HCT116 (cell line): ENCODE data around the gene ZNF862. TPM values are rescaled to one million over a fixed set of nuclear protein-coding genes. Genes with fewer than 3 reads are reported as not detected.
A peak's percentile ranks its signal among the peaks of the same experiment; 100 is the strongest.

ENCODE experiments used
- ATAC-seq: fragments of 200-7000 bp; cut with Tn5 transposase; 2 replicates; pipeline ENCODE4 v1.9.1; 2020; ENCODE audit warnings: mild to moderate bottlenecking, moderate library complexity
- Bru-seq: library from RNA; stranded (reverse); fragments of 400-500 nt; gene quantifications from one replicate; lab custom pipeline; 2021; lab: Mats Ljungman, UMichigan
- BruChase-seq, 2 experiments: library from RNA; stranded (reverse); fragments of 400-500 nt; gene quantifications; one replicate each; lab custom pipeline; 2021; lab: Mats Ljungman, UMichigan
- BruUV-seq: library from RNA; stranded (reverse); fragments of 400-500 nt; replicated peaks from 2 replicates; lab custom pipeline; 2021; lab: Mats Ljungman, UMichigan
- CTCF ChIA-PET: fragments of 300-600 bp; sonication (Branson Sonifier 250); formaldehyde crosslinking; loops from one replicate; lab custom pipeline; 2021; ENCODE audit warnings: antibody characterized with exemption; lab: Charles Lee
- POLR2A ChIA-PET: fragments of 300-600, 350-600 bp; sonication (Branson Sonifier 250); formaldehyde crosslinking; loops from one replicate; lab custom pipeline; 2021; ENCODE audit warnings: antibody characterized with exemption; lab: Charles Lee
- RAD21 ChIA-PET, 2 experiments: fragments of 300-600 bp; sonication (Branson Sonifier 250); formaldehyde crosslinking; loops; one replicate each; lab custom pipeline; 2023; ENCODE audit warnings: low total read pairs in 2 of 2; ENCODE audit not compliant: uncharacterized antibody in 2 of 2, unreplicated experiment in 2 of 2, low non-redundant PET in 1 of 2; lab: Charles Lee
- DNase-seq: peaks from one replicate; pipeline ENCODE4 v3.0.0-alpha.2; 2010; ENCODE audit warnings: low read depth, low spot score
- H2AFZ ChIP-seq: fragments of 200-600 bp; shearing (Covaris generic), sonication (generic); 2 replicates; pipeline ENCODE4 v1.6.1; 2017; ENCODE audit warnings: low read depth, mixed run types, mixed read lengths, antibody characterized with exemption, low read length; ENCODE audit not compliant: poor library complexity, severe bottlenecking
- H3K27ac ChIP-seq: 2 replicates; pipeline ENCODE4 v1.5.1; 2012; ENCODE audit warnings: low read depth, low read length
- H3K27me3 ChIP-seq: fragments of 200-600 bp; sonication (generic); 2 replicates; pipeline ENCODE4 v1.6.1; 2016; ENCODE audit warnings: mixed run types, low read length, mixed read lengths; ENCODE audit not compliant: insufficient read depth
- H3K36me3 ChIP-seq, 2 experiments: fragments of 200-500 bp in 1 of 2; fragments of 200-600 bp in 1 of 2; sonication (Bioruptor generic) in 1 of 2; sonication (generic) in 1 of 2; 2 replicates each; pipeline versions ENCODE4 v1.5.1 to v1.6.1; 2014 to 2016; ENCODE audit warnings: low read length in 2 of 2, inconsistent platforms in 1 of 2, mixed read lengths in 1 of 2, mixed run types in 1 of 2; ENCODE audit not compliant: insufficient read depth in 2 of 2, control insufficient read depth in 1 of 2
- H3K4me1 ChIP-seq, 2 experiments: fragments of 200-600 bp in 1 of 2; sonication (generic) in 1 of 2; 2 replicates each; pipeline versions ENCODE4 v1.5.1 to v1.6.1; 2012 to 2017; ENCODE audit warnings: low read length in 2 of 2, inconsistent platforms in 1 of 2, mild to moderate bottlenecking in 1 of 2, mixed read lengths in 1 of 2, mixed run types in 1 of 2, moderate library complexity in 1 of 2; ENCODE audit not compliant: insufficient read depth in 2 of 2, control insufficient read depth in 1 of 2
- H3K4me2 ChIP-seq: fragments of 200-600 bp; sonication (generic); 2 replicates; pipeline ENCODE4 v1.6.1; 2017; ENCODE audit warnings: mixed run types, low read length, mixed read lengths
- H3K4me3 ChIP-seq, 2 experiments: fragments of 200-600 bp in 1 of 2; sonication (generic) in 1 of 2; replicated peaks in 1 of 2; 2 replicates each; pipeline ENCODE4 v1.5.1; 2011 to 2016; ENCODE audit warnings: low read length in 2 of 2, control low read depth in 1 of 2, low read depth in 1 of 2, mild to moderate bottlenecking in 1 of 2, mixed read lengths in 1 of 2, mixed run types in 1 of 2
- H3K79me2 ChIP-seq: fragments of 200-600 bp; sonication (generic); 2 replicates; pipeline ENCODE4 v1.6.1; 2017; ENCODE audit warnings: mild to moderate bottlenecking, mixed run types, low read length, moderate library complexity, mixed read lengths; ENCODE audit not compliant: insufficient read depth
- H3K9ac ChIP-seq: fragments of 200-600 bp; sonication (generic); 2 replicates; pipeline ENCODE4 v1.6.1; 2016; ENCODE audit warnings: low read length, mixed read lengths
- H3K9me2 ChIP-seq: fragments of 200-600 bp; sonication (generic), shearing (Covaris generic); 2 replicates; pipeline ENCODE4 v1.6.1; 2017; ENCODE audit warnings: mixed run types, mild to moderate bottlenecking, moderate library complexity; ENCODE audit not compliant: insufficient read depth
- H3K9me3 ChIP-seq, 2 experiments: fragments of 200-500 bp in 1 of 2; fragments of 200-600 bp in 1 of 2; sonication (Bioruptor generic) in 1 of 2; sonication (generic) in 1 of 2; 2 replicates each; pipeline ENCODE4 v1.6.1; 2014 to 2017; ENCODE audit warnings: low read length in 2 of 2, mixed read lengths in 2 of 2, inconsistent platforms in 1 of 2, low read depth in 1 of 2, mild to moderate bottlenecking in 1 of 2, mixed run types in 1 of 2, moderate library complexity in 1 of 2; ENCODE audit not compliant: control insufficient read depth in 1 of 2, insufficient read depth in 1 of 2
- H4K20me1 ChIP-seq: fragments of 200-600 bp; sonication (generic), shearing (Covaris generic); 2 replicates; pipeline ENCODE4 v1.6.1; 2017; ENCODE audit warnings: mixed run types, mild to moderate bottlenecking, moderate library complexity; ENCODE audit not compliant: insufficient read depth
- CBX3 ChIP-seq: IDR thresholded peaks from 2 replicates; pipeline ENCODE4 v1.6.1; 2012; ENCODE audit warnings: low read depth
- EGR1 ChIP-seq: IDR thresholded peaks from 2 replicates; pipeline ENCODE4 v1.6.1; 2012; ENCODE audit warnings: low read depth
- ELF1 ChIP-seq: IDR thresholded peaks from 2 replicates; pipeline ENCODE4 v1.6.1; 2012; ENCODE audit warnings: low read depth, borderline replicate concordance
- EZH2phosphoT487 ChIP-seq: fragments of 200-600 bp; IDR thresholded peaks from 2 replicates; pipeline ENCODE4 v1.6.1; 2018; ENCODE audit warnings: antibody characterized with exemption, borderline replicate concordance
- FOSL1 ChIP-seq: IDR thresholded peaks from 2 replicates; pipeline ENCODE4 v1.6.1; 2012; ENCODE audit warnings: low read depth
- JUND ChIP-seq: IDR thresholded peaks from 2 replicates; pipeline ENCODE4 v1.6.1; 2012
- POLR2A ChIP-seq: IDR thresholded peaks from 2 replicates; pipeline ENCODE4 v1.7.0; 2011; ENCODE audit warnings: borderline replicate concordance; ENCODE audit not compliant: insufficient read depth, insufficient read length; ENCODE audit errors: extremely low read depth
- RAD21 ChIP-seq: IDR thresholded peaks from 2 replicates; pipeline ENCODE4 v1.6.1; 2012; ENCODE audit warnings: low read depth, mild to moderate bottlenecking
- SIN3A ChIP-seq: IDR thresholded peaks from 2 replicates; pipeline ENCODE4 v1.6.1; 2012; ENCODE audit warnings: low read depth
- YY1 ChIP-seq: IDR thresholded peaks from 2 replicates; pipeline ENCODE4 v1.6.1; 2011; ENCODE audit warnings: low read length, low read depth, moderate library complexity, mild to moderate bottlenecking; ENCODE audit not compliant: insufficient replicate concordance; ENCODE audit errors: extremely low read depth
- ZFX ChIP-seq: fragments of 450-650 bp; IDR thresholded peaks from 2 replicates; pipeline ENCODE4 v1.6.1; 2017
- ZNF274 ChIP-seq: fragments of 200-500 bp; sonication (Bioruptor generic); IDR thresholded peaks from 2 replicates; pipeline ENCODE4 v1.6.1; 2014; ENCODE audit warnings: mild to moderate bottlenecking, low read depth, low read length, inconsistent platforms
- intact Hi-C: fragments of 100-400 bp; cut with micrococcal nuclease; formaldehyde crosslinking; loops from 2 replicates; pipeline ENCODE4 v1.10.0; 2022
- long read RNA-seq: library from polyadenylated mRNA; unstranded; transcript quantifications from one replicate; pipeline ENCODE4 v2.0.0, GENCODE V29; 2021; ENCODE audit not compliant: unreplicated experiment
- polyA plus RNA-seq: library from polyadenylated mRNA; unstranded; fragments of >200 nt; gene quantifications from 2 replicates; pipeline ENCODE4 v1.2.1, GENCODE V29; 2012; ENCODE audit warnings: missing spikeins
- total RNA-seq: library from RNA; stranded (reverse); gene quantifications from one replicate; pipeline ENCODE4 v1.2.1, GENCODE V29; 2021; ENCODE audit not compliant: unreplicated experiment
- TF ChIP-seq, protein P1 (sequence below), 3 experiments: fragments of 200-600 bp in 1 of 3; sonication (generic) in 1 of 3; IDR thresholded peaks in 2 of 3; conservative IDR thresholded peaks in 1 of 3; 2 replicates each; pipeline ENCODE4 v1.5.1; 2012 to 2017; ENCODE audit warnings: low read depth in 2 of 3, low read length in 2 of 3, antibody characterized with exemption in 1 of 3, borderline replicate concordance in 1 of 3, control low read depth in 1 of 3, mild to moderate bottlenecking in 1 of 3, mixed read lengths in 1 of 3, mixed run types in 1 of 3, moderate library complexity in 1 of 3; ENCODE audit not compliant: insufficient read depth in 1 of 3
- TF ChIP-seq, protein P2 (sequence below): IDR thresholded peaks from 2 replicates; pipeline ENCODE4 v1.6.1; 2011; ENCODE audit warnings: mild to moderate bottlenecking, low read length, moderate library complexity; ENCODE audit not compliant: insufficient replicate concordance; ENCODE audit errors: extremely low read depth
- TF ChIP-seq, protein P3 (sequence below): IDR thresholded peaks from 2 replicates; pipeline ENCODE4 v1.6.1; 2012; ENCODE audit warnings: low read depth
- TF ChIP-seq, protein P4 (sequence below): IDR thresholded peaks from 2 replicates; pipeline ENCODE4 v1.6.1; 2012

Gene ZNF862
- total RNA-seq: 8.5 TPM
- 6.1 and 7.8 TPM in 2 replicates for polyA plus RNA-seq
- percentile 55 among the genes with signal in this experiment for Bru-seq, nascent RNA
- percentile 70 among the genes with signal in this experiment for BruChase-seq, experiment 1, labeled RNA remaining after a 6-hour chase
- BruChase-seq, experiment 2, labeled RNA remaining after a 2-hour chase: percentile 76 among the genes with signal in this experiment
- long read RNA-seq, partial matches to known transcripts: 2 of 11 reads
- long read RNA-seq, other reads (novel, unspliced or antisense): 9 of 11 reads

DNA sequence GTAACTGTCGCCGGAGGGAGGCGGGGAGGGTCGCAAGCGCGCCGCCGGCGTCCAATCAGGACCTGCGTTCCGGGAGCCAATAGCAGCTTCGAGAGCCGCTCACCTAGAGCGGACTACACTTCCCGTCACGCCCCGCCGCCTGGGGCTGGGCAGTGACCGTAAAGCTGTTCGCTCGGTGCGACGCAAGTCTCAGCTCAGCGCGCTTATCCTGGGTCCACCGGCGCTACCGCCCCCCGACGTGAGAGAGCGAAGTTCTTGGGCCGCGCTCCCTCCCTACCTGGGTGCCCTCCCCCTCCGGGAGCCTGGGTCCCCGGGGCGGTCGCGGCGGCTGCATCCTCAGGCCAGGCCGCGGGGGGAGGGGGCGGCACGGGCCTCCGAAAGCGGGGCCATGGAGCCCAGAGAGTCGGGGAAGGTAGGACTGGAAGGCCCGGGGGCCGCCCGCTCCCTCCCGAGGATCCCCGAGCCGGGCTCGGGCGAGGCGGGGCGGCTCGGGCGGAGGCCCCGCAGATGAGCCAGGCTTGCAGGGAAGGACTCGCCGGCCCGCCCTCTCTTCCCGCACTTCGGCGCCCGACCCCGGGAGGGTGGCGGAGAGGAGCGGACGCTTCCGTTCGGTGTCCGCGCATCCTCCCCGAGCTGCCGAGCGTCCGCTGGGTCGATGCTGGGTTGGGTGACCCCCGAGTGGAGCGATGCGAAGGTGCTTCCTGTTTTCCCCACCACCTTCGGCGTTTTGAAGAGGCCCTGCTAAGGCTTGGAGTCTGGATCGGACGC is at the start of gene ZNF862:
ZNF862 (plus strand) TSS at position 152 of the 768 bp plus-strand sequence; CDS start at position 389, 237 bp downstream.
- DNase-seq: peak; percentile 97
- no peaks in the 10 kb centered on the region for H3K9me3 ChIP-seq
- ChIA-PET RAD21 (interaction anchor here in 1 of 2 experiments (0.9 kb wide), 1 partner anchor 16 kb away, joined by 3 read pairs; no protein-coding TSS in a partner anchor), POLR2A (interaction anchor here (0.8 to 1.7 kb wide), 5 partner anchors 11 to 33 kb away, joined by 3 to 4 read pairs (median 4); no protein-coding TSS in a partner anchor), CTCF (interaction anchor here (0.7 to 1.0 kb wide), 4 partner anchors 11 to 32 kb away, joined by 3 to 4 read pairs (median 4); no protein-coding TSS in a partner anchor)
- H3K9ac ChIP-seq: peak within 1 kb of the TSS; percentile 71
- peaks cover 10 to 17% of the 10 kb centered on the region in 2 experiments; a peak in 3 of 4 replicates for H3K4me1 ChIP-seq
- H3K27ac ChIP-seq: peak within 1 kb of the TSS; percentile 84
- no peaks in the 10 kb centered on the region for H3K9me2 ChIP-seq
- no TSS peak for BruUV-seq
- H3K27me3 ChIP-seq: no peaks in the 10 kb centered on the region
- peak within 1 kb of the TSS; percentile 92 for H3K4me2 ChIP-seq
- peak within 1 kb of the TSS; percentile 87 to 89 for H3K4me3 ChIP-seq
- no peaks in the 10 kb centered on the region for H4K20me1 ChIP-seq
- H3K79me2 ChIP-seq: peaks cover 9% of the 10 kb centered on the region; the same call in 1 of the 2 replicates
- intact Hi-C loops: loop anchor here (2.0 kb wide), 1 partner anchor 34 kb away; the partner anchor contains the start of gene ATP6V0E2
- H3K36me3 ChIP-seq: no peaks in the 10 kb centered on the region
- ATAC-seq: peak; percentile 95
- peak within 1 kb of the TSS; percentile 100 for H2AFZ ChIP-seq
- TF ChIP-seq, protein P1, sequence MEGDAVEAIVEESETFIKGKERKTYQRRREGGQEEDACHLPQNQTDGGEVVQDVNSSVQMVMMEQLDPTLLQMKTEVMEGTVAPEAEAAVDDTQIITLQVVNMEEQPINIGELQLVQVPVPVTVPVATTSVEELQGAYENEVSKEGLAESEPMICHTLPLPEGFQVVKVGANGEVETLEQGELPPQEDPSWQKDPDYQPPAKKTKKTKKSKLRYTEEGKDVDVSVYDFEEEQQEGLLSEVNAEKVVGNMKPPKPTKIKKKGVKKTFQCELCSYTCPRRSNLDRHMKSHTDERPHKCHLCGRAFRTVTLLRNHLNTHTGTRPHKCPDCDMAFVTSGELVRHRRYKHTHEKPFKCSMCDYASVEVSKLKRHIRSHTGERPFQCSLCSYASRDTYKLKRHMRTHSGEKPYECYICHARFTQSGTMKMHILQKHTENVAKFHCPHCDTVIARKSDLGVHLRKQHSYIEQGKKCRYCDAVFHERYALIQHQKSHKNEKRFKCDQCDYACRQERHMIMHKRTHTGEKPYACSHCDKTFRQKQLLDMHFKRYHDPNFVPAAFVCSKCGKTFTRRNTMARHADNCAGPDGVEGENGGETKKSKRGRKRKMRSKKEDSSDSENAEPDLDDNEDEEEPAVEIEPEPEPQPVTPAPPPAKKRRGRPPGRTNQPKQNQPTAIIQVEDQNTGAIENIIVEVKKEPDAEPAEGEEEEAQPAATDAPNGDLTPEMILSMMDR (IDR thresholded peaks at IDR 0.05 in 2 of 3, conservative IDR thresholded peaks at IDR 0.05 in 1 of 3; ENCODE audit: borderline replicate concordance in 1 of 3, insufficient read depth in 1 of 3, low read depth in 2 of 3, low read length in 2 of 3): no peak
- no peak for TF ChIP-seq EGR1
- no peak for TF ChIP-seq ZNF274
- no peak for TF ChIP-seq ELF1
- TF ChIP-seq ZFX: peak; percentile 96
- TF ChIP-seq POLR2A: peak; percentile 59
- no peak for TF ChIP-seq FOSL1
- TF ChIP-seq EZH2phosphoT487: no peak
- TF ChIP-seq, protein P2, sequence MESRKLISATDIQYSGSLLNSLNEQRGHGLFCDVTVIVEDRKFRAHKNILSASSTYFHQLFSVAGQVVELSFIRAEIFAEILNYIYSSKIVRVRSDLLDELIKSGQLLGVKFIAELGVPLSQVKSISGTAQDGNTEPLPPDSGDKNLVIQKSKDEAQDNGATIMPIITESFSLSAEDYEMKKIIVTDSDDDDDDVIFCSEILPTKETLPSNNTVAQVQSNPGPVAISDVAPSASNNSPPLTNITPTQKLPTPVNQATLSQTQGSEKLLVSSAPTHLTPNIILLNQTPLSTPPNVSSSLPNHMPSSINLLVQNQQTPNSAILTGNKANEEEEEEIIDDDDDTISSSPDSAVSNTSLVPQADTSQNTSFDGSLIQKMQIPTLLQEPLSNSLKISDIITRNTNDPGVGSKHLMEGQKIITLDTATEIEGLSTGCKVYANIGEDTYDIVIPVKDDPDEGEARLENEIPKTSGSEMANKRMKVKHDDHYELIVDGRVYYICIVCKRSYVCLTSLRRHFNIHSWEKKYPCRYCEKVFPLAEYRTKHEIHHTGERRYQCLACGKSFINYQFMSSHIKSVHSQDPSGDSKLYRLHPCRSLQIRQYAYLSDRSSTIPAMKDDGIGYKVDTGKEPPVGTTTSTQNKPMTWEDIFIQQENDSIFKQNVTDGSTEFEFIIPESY: peak; percentile 54
- TF ChIP-seq, protein P3, sequence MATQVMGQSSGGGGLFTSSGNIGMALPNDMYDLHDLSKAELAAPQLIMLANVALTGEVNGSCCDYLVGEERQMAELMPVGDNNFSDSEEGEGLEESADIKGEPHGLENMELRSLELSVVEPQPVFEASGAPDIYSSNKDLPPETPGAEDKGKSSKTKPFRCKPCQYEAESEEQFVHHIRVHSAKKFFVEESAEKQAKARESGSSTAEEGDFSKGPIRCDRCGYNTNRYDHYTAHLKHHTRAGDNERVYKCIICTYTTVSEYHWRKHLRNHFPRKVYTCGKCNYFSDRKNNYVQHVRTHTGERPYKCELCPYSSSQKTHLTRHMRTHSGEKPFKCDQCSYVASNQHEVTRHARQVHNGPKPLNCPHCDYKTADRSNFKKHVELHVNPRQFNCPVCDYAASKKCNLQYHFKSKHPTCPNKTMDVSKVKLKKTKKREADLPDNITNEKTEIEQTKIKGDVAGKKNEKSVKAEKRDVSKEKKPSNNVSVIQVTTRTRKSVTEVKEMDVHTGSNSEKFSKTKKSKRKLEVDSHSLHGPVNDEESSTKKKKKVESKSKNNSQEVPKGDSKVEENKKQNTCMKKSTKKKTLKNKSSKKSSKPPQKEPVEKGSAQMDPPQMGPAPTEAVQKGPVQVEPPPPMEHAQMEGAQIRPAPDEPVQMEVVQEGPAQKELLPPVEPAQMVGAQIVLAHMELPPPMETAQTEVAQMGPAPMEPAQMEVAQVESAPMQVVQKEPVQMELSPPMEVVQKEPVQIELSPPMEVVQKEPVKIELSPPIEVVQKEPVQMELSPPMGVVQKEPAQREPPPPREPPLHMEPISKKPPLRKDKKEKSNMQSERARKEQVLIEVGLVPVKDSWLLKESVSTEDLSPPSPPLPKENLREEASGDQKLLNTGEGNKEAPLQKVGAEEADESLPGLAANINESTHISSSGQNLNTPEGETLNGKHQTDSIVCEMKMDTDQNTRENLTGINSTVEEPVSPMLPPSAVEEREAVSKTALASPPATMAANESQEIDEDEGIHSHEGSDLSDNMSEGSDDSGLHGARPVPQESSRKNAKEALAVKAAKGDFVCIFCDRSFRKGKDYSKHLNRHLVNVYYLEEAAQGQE: no peak
- peak; percentile 71 for TF ChIP-seq YY1
- TF ChIP-seq, protein P4, sequence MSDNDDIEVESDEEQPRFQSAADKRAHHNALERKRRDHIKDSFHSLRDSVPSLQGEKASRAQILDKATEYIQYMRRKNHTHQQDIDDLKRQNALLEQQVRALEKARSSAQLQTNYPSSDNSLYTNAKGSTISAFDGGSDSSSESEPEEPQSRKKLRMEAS: peak; percentile 70; the same call in 1 of the 2 replicates
- TF ChIP-seq CBX3: no peak; the same call in 1 of the 2 replicates
- no peak for TF ChIP-seq JUND
- TF ChIP-seq SIN3A: no peak; the same call in 1 of the 2 replicates
- no peak; the same call in 1 of the 2 replicates for TF ChIP-seq RAD21
